ENCODE measurements around the gene RAP1GDS1.

- no peak for TF ChIP-seq CTCF (IDR thresholded peaks at IDR 0.05)
- TF ChIP-seq POLR2A (IDR thresholded peaks at IDR 0.05), result no peak
Observed at GRCh38 chr4:98222306-98222705, 38.9 kb upstream of the RAP1GDS1 start.

All from adrenal gland (tissue), 5 donors.